HG02852 (cell line): Measurements from ENCODE around the gene EPHA6.
"Not testable (repeated sequence)": the region's sequence is repeated elsewhere in the genome, so short reads cannot be mapped to it uniquely, and the experiment has no call there.

Source experiments
- ATAC-seq: cut with Tn5 transposase; IDR thresholded peaks from one replicate; pipeline ENCODE4 v1.9.1; 2021; ENCODE audit warnings: mild to moderate bottlenecking, moderate library complexity; ENCODE audit not compliant: unreplicated experiment

EPHA6 gene

GRCh38 chr3:97265237-97266005 is 451.0 kb downstream of the EPHA6 start:
- no peak for ATAC-seq

GRCh38 chr3:97269202-97269601 is 454.8 kb downstream of the EPHA6 start:
- no peak for ATAC-seq

GRCh38 chr3:97276879-97277550 is 462.6 kb downstream of the EPHA6 start:
- not testable (repeated sequence) for ATAC-seq

- no peak for ATAC-seq
Measured at GRCh38 chr3:97277708-97278107, 463.3 kb downstream of the EPHA6 start.

GRCh38 chr3:97278506-97278905 is 464.1 kb downstream of the EPHA6 start:
- no peak for ATAC-seq

- ATAC-seq, result no peak
Measured at GRCh38 chr3:97291901-97292300, 477.5 kb downstream of the EPHA6 start.

GRCh38 chr3:97293596-97294131 is 479.3 kb downstream of the EPHA6 start:
- no peak for ATAC-seq

- no peak for ATAC-seq
Measured at GRCh38 chr3:97297032-97297431, 482.6 kb downstream of the EPHA6 start.

GRCh38 chr3:97301114-97301513 is 486.7 kb downstream of the EPHA6 start:
- no peak for ATAC-seq

GRCh38 chr3:97306226-97306625 is 491.8 kb downstream of the EPHA6 start:
- no peak for ATAC-seq

GRCh38 chr3:97338375-97338774 is 524.0 kb downstream of the EPHA6 start:
- no peak for ATAC-seq

- no peak for ATAC-seq
Measured at GRCh38 chr3:97340940-97341339, 526.5 kb downstream of the EPHA6 start.

- ATAC-seq, result no peak
Measured at GRCh38 chr3:97347780-97348179, 533.4 kb downstream of the EPHA6 start.

GRCh38 chr3:97350971-97351370 is 536.6 kb downstream of the EPHA6 start:
- ATAC-seq, result no peak

- no peak for ATAC-seq
Measured at GRCh38 chr3:97353176-97353575, 538.8 kb downstream of the EPHA6 start.

- no peak for ATAC-seq
Measured at GRCh38 chr3:97359977-97360376, 545.6 kb downstream of the EPHA6 start.

- ATAC-seq, result no peak
Measured at GRCh38 chr3:97360804-97361203, 546.4 kb downstream of the EPHA6 start.

GRCh38 chr3:97384583-97384982 is 570.2 kb downstream of the EPHA6 start:
- ATAC-seq, result no peak

- ATAC-seq, result no peak
Measured at GRCh38 chr3:97388774-97389173, 574.4 kb downstream of the EPHA6 start.

GRCh38 chr3:97389936-97390335 is 575.5 kb downstream of the EPHA6 start:
- ATAC-seq, result no peak

- ATAC-seq, result no peak
Measured at GRCh38 chr3:97391167-97391566, 576.8 kb downstream of the EPHA6 start.

- no peak for ATAC-seq
Measured at GRCh38 chr3:97409612-97410011, 595.2 kb downstream of the EPHA6 start.
